Stimulated activated CD8-positive, alpha-beta memory T cell treated with anti-CD3 and anti-CD28 coated beads, Interleukin-7, amount 100 ng/mL, for 48 hours (primary cell): ENCODE results near the gene IL5.
"Not testable (repeated sequence)": the region's sequence is repeated elsewhere in the genome, so short reads cannot be mapped to it uniquely, and the experiment has no call there.

Source experiments
- DNase-seq, 2 donors: peaks; one replicate each; pipeline ENCODE4 v3.0.0-alpha.2; 2020; ENCODE audit warnings: low read depth in 1 of 2; ENCODE audit errors: extremely low read depth in 1 of 2

The IL5 gene

DNA sequence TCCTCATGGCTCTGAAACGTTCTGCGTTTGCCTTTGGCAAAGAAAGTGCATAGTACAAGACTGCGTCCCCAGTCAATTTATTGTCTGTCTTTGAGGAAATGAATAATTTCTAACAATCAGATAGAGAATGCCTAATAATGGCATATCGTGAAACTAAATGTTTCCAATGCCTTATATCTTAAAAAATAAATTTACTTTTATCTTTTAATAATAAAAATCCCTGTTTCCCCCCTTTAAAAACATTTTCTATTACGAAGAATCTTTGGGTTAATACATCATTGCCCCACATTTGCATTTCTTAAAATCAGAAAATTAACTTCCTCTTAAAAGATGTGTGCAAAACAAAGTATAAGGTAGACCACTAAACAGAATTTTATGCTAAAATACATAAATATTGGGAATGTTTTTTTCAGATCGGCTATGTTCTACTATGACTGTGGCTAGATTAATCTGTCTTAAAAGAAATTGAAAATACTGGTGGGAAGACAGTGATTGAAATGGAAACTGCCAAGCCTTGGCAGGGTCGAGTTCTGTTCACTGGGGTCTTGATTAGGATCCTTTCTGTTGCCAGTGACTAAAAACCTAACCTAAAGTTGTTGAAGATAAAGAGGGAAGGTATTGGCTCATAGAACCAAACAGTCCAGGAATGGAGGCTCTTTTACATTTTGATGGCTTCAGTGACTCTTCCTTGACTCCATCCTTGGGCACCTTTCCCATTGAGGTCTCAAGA is at the start of gene IL5:
Gene IL5 (minus strand): TSS at position 51 of the 730 bp plus-strand sequence. CDS start 44 bp downstream, at position 7.
- no peak for DNase-seq

DNA sequence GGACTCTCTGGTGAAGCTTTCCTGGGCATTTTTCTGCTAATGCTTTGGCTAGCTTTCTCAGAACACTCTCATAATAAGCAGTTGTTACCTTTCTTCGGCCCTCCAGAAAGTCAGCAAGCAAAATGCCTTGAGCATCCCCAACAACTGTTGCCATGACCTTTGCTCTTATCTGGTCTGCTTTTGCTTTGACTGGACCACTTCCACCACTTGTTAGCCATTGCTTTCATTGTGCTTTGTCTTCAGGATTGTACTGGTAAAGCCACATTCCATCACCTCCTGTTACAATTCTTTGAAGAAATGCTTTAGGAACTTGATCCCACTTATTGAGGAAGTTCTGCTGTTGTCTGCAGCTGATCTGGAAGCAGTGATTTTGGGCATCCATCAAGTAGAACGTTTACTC is 49.2 kb upstream of the IL5 start:
- DNase-seq = no peak

DNA sequence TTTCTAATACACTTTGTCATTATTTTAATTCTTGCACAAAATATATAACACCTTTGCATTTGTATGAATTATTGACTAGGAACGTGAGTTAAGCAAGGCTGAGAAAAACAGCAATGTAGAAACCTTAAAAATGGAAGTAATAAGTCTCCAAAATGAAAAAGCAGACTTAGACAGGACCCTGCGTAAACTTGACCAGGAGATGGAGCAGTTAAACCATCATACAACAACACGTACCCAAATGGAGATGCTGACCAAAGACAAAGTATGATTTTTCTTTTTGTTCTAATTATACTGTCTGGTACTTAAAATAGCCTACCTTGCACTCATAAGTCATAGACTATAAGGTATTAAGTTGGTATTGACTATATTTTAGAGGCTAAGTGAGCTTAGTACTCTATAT is 47.8 kb upstream of the IL5 start:
- no peak for DNase-seq

DNA sequence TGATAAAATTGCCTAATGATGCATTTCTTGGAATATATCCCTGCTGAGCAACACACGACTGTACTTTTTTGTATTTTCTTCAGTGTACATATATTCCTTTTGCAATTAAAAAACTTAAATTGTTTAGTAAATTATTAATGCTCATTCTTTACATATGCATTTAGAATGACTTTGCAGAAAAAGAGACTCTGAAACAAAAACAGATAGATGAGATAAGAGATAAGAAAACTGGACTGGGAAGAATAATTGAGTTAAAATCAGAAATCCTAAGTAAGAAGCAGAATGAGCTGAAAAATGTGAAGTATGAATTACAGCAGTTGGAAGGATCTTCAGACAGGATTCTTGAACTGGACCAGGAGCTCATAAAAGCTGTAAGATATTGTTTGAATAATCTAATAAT is 46.1 kb upstream of the IL5 start:
- no peak for DNase-seq

DNA sequence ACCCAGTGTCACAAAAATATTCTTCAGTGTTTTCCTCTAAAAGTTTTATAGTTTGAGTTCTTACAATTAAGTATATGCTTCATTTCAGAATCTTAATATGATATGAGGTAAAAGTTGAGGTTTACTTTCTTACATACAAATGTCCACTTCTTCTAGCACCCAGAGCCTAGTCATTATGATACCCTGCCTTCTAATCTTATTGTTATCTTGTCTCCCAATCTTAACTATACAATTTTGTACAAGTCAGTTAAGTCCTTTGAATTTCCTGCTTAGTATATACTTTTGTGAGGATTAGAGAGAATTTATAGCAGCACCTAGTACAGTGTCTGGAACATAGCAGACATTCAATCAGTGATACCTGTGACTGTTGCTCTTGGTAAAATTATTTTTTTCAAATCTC is 42.7 kb upstream of the IL5 start:
- no peak for DNase-seq

DNA sequence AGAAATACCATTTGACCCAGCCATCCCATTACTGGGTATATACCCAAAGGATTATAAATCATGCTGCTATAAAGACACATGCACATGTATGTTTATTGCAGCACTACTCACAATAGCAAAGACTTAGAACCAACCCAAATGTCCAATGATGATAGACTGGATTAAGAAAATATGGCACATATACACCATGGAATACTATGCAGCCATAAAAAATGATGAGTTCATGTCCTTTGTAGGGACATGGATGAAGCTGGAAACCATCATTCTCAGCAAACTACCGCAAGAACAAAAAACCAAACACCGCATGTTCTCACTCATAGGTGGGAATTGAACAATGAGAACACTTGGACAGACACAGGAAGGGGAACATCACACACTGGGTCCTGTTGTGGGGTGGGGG is 41.2 kb upstream of the IL5 start:
- DNase-seq = not testable (repeated sequence)

DNA sequence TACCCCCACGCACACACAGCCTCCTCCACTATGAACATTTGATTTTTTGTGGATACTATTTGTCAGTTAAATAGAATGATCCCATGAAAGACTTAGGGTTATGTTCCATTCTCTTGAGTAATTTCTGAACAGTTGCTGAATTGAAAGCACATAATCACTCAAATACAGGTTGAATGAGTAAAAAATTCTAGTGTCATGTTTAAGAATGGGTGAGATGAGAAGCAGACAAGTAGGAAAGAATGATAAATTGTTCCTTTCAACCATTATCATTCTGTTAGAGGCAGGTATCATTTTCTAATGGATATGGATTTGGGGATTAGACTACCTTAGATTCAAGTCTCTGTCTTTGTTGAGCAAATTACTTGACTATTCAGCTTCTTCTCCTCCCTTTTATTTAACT is 32.8 kb upstream of the IL5 start:
- DNase-seq = no peak

DNA sequence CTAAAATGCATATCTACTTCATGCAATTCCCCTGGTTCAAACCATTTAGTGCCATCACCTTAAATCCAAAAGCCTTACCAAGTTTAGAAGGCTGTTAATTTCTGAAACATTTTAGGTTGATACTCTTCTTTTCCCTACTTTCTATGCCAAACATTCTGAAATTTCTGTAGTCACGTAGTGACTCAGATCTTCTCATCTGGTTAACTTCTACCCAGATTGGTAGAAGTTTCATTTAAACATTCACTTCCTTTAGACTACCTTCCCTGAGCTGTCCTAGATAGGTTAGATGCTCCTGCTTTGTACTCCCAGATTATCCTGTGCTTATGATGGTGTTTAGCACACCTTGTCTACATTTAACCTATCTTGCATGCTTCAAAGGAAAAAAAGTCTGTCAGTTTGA is 23.3 kb upstream of the IL5 start:
- no peak for DNase-seq

DNA sequence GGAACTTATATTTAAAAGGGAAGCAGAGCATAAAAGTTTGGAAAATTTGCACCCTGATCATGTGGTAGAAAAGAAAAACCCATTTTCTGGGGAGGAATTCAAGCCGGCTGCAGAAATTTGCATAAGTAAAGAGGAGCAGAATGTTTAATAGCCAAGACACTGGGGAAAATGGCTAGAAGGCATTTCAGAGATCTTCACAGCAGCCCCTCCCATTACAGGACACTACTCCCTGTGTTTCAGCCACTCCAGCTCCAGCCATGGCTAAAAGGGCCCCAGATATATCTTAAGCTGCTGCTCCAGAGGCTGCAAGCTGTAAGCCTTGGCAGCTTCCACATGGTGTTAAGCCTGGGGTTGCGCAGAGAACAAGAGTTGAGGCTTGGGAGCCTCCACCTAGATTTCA is 21.2 kb upstream of the IL5 start:
- not testable (repeated sequence) for DNase-seq

DNA sequence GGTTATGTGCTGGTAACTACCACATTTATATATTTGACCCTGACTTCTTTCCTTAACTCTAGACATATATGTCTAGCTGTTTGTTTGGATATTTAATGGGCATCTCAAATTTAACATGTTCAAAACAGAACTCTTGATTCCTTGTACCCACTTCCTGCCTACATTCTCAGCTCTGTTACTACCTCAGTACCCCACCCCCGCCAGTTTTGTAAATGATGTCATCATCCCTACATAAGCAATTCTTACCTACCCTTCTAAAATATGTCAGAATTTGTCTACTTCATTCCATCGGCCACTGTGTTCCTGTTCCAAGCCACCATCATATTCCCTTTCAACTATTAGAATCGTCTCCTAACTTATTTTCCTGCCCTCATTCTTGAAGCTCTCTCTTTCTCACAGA is 18.3 kb upstream of the IL5 start:
- DNase-seq = no peak

DNA sequence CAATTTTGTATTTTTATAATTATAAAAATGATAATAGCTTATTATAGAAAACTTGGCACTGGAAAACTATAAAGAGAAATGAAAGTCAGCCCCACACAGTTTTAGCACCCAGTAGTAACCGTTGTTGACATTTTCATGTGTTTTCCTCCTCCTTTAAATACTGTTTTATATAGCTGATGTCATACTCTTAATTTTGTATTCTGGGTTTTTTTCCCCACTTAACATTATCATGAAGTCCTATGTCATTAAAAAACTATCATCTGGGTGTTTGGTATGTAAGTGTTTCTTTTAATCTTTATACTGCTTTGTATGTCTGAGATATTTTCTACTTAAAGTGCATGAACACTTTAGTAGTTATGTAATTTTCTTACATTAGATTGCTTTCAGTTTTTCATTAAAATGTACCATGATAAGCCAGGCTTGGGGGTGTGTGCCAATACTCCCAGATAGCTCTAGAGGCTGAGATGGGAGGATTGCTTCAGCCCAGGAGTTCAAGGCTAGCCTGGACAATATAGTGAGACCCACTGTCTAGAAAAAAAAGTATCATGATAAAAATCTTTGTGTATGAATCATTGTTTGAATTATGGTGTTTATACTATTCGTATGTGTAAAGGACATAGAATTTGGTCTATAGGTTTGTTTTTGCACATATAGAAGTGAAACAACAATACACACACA is 16.2 kb upstream of the IL5 start:
- DNase-seq = no peak

DNA sequence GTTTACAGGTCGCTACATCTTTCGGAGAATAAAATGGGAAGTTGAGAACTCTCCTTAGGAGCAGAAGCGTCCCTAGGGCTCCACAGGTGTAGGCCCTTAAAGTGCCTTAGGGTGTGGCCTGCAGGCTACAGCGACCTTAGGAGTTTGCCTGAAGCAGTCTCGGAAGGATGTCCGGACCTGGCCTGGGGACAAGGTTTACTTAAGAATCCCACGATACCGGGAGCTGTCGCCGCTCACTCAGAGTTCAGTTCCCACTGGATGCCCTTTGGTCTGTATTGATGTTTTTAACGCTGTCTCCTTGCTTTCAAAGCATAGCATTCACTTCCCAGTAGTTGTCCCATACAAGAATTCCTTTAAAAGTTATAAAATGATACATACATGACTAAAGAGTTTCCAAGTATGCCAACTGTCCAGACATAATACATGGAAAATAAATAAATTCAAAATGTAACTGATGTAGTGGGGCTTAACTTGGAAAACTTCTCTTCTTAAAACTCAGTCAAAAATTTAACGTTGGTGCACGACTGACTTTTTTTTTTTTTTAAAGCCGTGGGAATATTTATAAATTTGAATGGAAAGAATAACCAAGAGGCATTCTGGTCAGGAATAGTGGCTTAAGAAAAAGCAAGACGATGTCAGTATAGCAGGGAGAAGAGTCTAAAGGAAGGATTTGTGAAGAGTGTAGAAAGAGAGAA is 14.3 kb upstream of the IL5 start:
- peak in 1 of 2 donors; percentile 5 for DNase-seq

DNA sequence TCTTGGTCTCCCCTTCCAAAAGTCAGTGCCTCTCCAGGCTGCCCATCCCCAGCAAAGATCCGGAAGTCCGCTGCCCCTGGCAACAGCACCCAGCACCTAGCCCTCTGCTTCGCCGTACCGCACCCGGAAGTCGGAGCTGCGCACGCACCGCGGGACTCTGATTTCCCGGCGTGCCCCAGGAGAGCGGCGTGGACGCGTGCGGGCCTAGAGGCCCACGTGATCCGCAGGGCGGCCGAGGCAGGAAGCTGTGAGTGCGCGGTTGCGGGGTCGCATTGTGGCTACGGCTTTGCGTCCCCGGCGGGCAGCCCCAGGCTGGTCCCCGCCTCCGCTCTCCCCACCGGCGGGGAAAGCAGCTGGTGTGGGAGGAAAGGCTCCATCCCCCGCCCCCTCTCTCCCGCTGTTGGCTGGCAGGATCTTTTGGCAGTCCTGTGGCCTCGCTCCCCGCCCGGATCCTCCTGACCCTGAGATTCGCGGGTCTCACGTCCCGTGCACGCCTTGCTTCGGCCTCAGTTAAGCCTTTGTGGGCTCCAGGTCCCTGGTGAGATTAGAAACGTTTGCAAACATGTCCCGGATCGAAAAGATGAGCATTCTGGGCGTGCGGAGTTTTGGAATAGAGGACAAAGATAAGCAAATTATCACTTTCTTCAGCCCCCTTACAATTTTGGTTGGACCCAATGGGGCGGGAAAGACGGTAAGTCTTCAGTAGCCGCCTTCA is 13.6 kb upstream of the IL5 start, which contains the start of gene RAD50:
Gene RAD50 (plus strand): TSS at position 215 of the 715 bp plus-strand sequence. CDS start 348 bp downstream, at position 563.
- DNase-seq = peak; percentile 89 to 91

DNA sequence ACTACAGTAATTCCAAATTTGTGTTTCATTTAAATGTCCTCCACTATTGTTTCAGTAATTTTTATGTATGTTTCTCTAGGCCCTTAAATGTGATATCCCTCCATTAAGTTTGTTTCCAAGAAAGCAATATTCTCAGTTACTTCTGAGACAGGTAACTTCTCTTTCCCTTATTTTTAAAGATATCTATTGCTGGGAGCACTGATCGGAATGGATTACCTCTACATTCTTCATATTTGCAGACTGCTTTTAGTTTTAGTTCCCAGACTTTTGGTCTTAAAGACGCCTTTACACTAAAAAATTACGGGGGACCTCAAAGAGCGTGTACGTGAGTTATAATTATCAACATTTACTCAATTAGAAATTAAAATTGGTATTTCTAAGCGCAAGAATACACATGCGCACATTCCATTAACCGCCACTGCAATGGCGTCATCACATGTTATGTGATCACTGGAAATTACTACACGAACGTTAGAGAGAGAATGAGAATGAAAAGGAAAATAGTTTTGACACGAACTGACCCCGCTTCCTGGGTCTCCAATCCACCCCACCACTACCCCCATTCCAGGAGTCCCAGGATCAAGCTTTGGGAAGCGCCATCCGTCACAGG is 12.9 kb upstream of the IL5 start:
- DNase-seq = no peak

DNA sequence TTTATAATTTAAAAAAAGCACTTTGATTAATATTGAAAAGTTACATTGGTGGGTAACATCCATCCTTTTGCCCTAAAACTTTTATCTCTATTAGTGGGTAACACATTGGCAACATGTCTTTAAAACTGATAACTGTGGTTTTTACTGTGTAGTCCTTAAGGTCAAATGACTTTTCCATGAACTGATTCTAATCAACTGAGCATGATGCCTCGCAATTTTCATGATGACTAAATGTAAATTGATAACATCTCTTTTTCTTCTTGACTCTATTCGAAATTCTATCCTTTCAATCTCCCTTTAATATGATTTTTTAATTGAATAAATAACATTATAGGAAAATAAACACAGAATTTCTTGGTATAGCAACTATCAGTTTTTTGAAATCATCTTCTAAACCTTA is 6.3 kb upstream of the IL5 start:
- DNase-seq = no peak

DNA sequence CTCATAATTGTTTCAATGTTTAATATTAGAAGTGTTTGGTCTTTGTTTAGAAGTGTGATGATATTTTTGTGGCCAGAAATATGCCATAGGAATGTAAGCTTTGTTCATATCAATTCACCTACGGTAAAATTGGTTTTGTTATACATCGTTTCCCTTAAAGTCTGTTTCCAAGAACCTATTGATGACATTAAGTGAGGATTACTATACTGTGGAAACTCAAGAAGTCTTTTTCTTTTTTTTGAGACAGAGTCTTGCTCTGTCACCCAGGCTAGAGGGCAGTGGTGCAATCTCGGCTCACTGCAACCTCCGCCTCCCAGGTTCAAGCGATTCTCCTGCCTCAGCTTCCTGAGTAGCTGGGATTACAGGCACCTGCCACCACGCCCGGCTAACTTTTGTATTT is 5.5 kb upstream of the IL5 start:
- not testable (repeated sequence) for DNase-seq

DNA sequence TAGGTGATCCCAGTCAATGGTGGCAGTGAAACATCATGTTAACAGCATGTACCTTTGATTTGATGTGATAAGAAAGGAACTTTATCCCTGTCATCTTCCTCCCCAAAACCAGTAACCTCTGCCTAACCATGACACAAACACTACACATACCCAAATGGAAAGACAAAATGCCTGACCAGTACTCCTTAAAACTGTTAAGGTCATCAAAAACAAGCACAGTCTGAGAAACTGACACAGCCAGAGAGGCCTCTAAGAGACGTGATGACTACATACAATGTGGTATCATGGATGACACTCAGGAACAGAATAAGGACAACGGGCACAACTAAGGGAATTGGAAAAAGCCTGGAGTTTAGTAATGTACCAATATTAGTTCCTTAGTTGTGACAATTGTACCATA is 3.9 kb upstream of the IL5 start:
- DNase-seq = no peak

DNA sequence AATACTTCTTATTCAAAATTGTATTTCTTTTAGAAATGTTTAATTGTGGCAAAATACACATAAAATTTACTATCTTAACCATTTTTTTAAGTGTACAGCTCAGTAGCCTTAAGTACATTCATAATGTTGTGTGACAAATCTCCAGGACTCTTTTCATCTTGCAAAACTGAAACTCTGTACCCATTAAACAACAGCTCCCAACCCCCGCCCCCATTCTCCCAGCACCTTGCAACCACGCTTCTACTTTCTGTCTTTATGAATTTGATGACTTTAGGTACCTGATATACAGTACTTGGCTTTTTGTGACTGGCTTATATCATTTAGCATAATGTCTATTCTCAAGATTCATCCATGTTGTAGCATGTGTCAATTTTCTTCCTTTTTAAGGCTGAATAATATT is 2.8 kb upstream of the IL5 start:
- DNase-seq = peak; percentile 26 to 56

DNA sequence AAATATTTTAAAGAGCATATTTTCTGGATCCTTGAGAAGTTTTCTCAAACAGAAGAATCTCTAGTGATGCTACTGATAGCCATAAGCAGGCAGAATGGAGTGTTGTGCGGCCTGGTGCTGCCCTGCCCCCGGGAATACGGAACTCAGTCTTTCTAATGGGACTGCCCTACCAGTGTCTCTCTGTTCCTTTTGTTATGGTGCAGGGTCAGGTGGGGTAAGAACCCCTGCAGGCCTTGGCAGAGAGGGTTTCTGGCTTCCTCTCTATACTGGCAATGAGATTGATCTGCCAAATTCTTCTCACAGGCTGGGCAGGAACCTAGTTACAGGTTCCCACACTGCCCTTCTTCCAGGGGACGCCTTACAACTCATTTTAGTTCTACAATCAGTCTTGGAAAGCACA is 2.6 kb downstream of the IL5 start:
- DNase-seq = no peak

DNA sequence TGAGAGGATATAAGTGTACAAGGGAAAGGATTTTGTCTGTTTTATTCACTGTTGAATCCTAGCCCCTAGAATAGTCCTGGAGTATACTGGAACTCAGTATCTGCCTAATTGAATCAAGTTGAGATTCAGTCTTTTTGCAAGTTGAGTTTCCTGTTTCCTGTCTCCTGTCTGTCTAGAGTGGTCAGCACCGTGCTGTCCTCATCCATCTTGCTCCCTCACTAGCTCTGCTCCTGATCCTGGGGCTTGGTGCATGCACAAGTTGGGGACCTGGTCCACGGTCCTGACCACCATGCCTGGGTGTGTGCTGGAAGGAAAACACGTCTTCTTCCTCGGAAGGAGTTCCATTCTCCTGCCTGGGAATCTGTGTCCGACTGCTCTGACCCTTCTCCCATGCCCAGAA is 3.2 kb downstream of the IL5 start:
- DNase-seq = no peak

DNA sequence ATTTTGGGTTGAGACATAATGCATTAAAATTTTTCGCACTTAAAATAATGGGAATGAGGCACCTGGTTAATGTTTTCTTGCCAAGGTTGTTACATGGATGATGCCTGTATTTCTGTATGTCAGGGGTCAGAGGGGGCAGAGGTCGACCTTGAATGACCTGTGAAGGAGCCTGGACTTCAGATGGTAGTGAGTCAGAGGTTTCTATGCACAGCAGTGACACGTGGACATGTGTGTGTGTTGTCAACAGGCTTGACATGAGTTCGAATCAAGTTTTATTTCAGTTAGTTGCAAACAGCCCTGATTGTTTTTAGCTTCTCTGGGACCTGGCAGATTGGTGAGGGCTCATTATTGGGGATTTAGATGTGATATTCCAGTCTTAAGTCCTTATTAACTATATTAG is 3.6 kb downstream of the IL5 start:
- no peak for DNase-seq
